Adipose tissue (tissue), 3 donors: Measurements from ENCODE around the gene COPS2. TPM values are rescaled to one million over a fixed set of nuclear protein-coding genes. Genes with fewer than 3 reads are reported as not detected.

Source experiments
- H3K27ac ChIP-seq: one replicate; pipeline ENCODE4 v1.5.1; 2013; ENCODE audit warnings: low read depth, low read length
- WGBS, 3 donors: extraction: QIAGEN DNeasy Blood & Tissue Kit; methylation state at CpG; one replicate each; pipeline ENCODE4 v1.1.7; 2013; 5-methylcytosine and 5-hydroxymethylcytosine counted together
- polyA plus RNA-seq, 3 donors: library from polyadenylated mRNA; stranded (reverse); fragments of 200-250 nt; gene quantifications; one replicate each; pipeline ENCODE4 v1.2.3, GENCODE V29; 2013
- donor health status: healthy with polysubstance abuse.
- donor health status: Bipolar disorder and iron deficiency.
- donor health status: healthy.

COPS2 gene
- polyA plus RNA-seq, 3 donors = 43.4 to 63.0 (median 57.3) TPM

- H3K27ac ChIP-seq = no peak overlapping the region
- 59 to 73% (median 70%) methylated on average over 3 of the region's 3 CpGs for WGBS, 3 donors
Observed at GRCh38 chr15:49168016-49168415, 12.6 kb upstream of the COPS2 start.

- H3K27ac ChIP-seq = no peak overlapping the region
Observed at GRCh38 chr15:49164865-49165264, 9.5 kb upstream of the COPS2 start.

- 74 to 87% (median 86%) methylated on average over 1 of the region's 1 CpG for WGBS, 3 donors
- H3K27ac ChIP-seq = no peak overlapping the region
Observed at GRCh38 chr15:49163678-49164077, 8.3 kb upstream of the COPS2 start.

GRCh38 chr15:49155834-49156627 lies 632 bp upstream of the COPS2 start:
- no peak overlapping the region for H3K27ac ChIP-seq
- 0 to 1% (median 1%) methylated on average over 26 of the region's 26 CpGs for WGBS, 3 donors

- 0 to 1% (median 1%) methylated on average over 7 of the region's 7 CpGs for WGBS, 3 donors
- peak overlapping the region; percentile 8 for H3K27ac ChIP-seq
Observed at GRCh38 chr15:49154799-49155109, 645 bp downstream of the COPS2 start.

GRCh38 chr15:49154359-49154758 lies 1.0 kb downstream of the COPS2 start:
- 17 to 22% (median 19%) methylated on average over 8 of the region's 8 CpGs for WGBS, 3 donors
- H3K27ac ChIP-seq = no peak overlapping the region

GRCh38 chr15:49152552-49153312 lies 2.7 kb downstream of the COPS2 start:
- 90 to 92% (median 92%) methylated on average over 9 of the region's 9 CpGs for WGBS, 3 donors
- H3K27ac ChIP-seq = no peak overlapping the region

GRCh38 chr15:49151831-49152230 lies 3.6 kb downstream of the COPS2 start:
- WGBS, 3 donors = 73 to 89% (median 87%) methylated on average over 3 of the region's 3 CpGs
- H3K27ac ChIP-seq = no peak overlapping the region

- H3K27ac ChIP-seq = no peak overlapping the region
- 51 to 81% (median 54%) methylated on average over 1 of the region's 1 CpG for WGBS, 3 donors
Observed at GRCh38 chr15:49148727-49149126, 6.7 kb downstream of the COPS2 start.

GRCh38 chr15:49148298-49148697 lies 7.1 kb downstream of the COPS2 start:
- 39 to 77% (median 46%) methylated on average over 1 of the region's 1 CpG for WGBS, 3 donors
- no peak overlapping the region for H3K27ac ChIP-seq

- whole genome bisulfite sequencing, 3 donors = 20 to 34% (median 29%) methylated on average over 3 of the region's 3 CpGs
- no peak overlapping the region for H3K27ac ChIP-seq
Observed at GRCh38 chr15:49145651-49146609, 9.5 kb downstream of the COPS2 start.

GRCh38 chr15:49137861-49138260 lies 17.5 kb downstream of the COPS2 start:
- 71 to 95% (median 93%) methylated on average over 2 of the region's 2 CpGs for WGBS, 3 donors

GRCh38 chr15:49135911-49136310 lies 19.5 kb downstream of the COPS2 start:
- WGBS, 3 donors = 72 to 91% (median 88%) methylated on average over 3 of the region's 3 CpGs
- H3K27ac ChIP-seq = no peak overlapping the region

More at GRCh38 chr15:49137861-49138260, 17.5 kb downstream of the COPS2 start:
- no peak overlapping the region for H3K27ac ChIP-seq

- 55 to 77% (median 77%) methylated on average over 2 of the region's 2 CpGs for WGBS, 3 donors
- no peak overlapping the region for H3K27ac ChIP-seq
Observed at GRCh38 chr15:49135342-49135857, 20.0 kb downstream of the COPS2 start.

- WGBS, 3 donors = 64 to 83% (median 68%) methylated on average over 5 of the region's 5 CpGs
Observed at GRCh38 chr15:49134683-49135341, 20.6 kb downstream of the COPS2 start.

GRCh38 chr15:49131403-49131802 lies 24.0 kb downstream of the COPS2 start:
- WGBS, 3 donors = 80 to 88% (median 83%) methylated on average over 3 of the region's 3 CpGs
- no peak overlapping the region for H3K27ac ChIP-seq

More at GRCh38 chr15:49134683-49135341, 20.6 kb downstream of the COPS2 start:
- no peak overlapping the region for H3K27ac ChIP-seq

- H3K27ac ChIP-seq = no peak overlapping the region
- WGBS, 3 donors = 67 to 95% (median 69%) methylated on average over 2 of the region's 2 CpGs
Observed at GRCh38 chr15:49124371-49124770, 31.0 kb downstream of the COPS2 start.

GRCh38 chr15:49122541-49123062 lies 32.8 kb downstream of the COPS2 start:
- WGBS, 3 donors = 60 to 79% (median 69%) methylated on average over 1 of the region's 1 CpG
- H3K27ac ChIP-seq = no peak overlapping the region
